ENCODE data around the gene PIP5K1B.
A peak's percentile ranks its signal among the peaks of the same experiment; 100 is the strongest.
"Not testable (repeated sequence)": the region's sequence is repeated elsewhere in the genome, so short reads cannot be mapped to it uniquely, and the experiment has no call there.

PIP5K1B gene

GRCh38 chr9:69030851-69031645 is 326.0 kb downstream of the PIP5K1B start:
- no peak for DNase-seq (ENCODE audit: low spot score)

GRCh38 chr9:69034071-69034470 is 329.0 kb downstream of the PIP5K1B start:
- no peak for DNase-seq (ENCODE audit: low spot score)

DNA sequence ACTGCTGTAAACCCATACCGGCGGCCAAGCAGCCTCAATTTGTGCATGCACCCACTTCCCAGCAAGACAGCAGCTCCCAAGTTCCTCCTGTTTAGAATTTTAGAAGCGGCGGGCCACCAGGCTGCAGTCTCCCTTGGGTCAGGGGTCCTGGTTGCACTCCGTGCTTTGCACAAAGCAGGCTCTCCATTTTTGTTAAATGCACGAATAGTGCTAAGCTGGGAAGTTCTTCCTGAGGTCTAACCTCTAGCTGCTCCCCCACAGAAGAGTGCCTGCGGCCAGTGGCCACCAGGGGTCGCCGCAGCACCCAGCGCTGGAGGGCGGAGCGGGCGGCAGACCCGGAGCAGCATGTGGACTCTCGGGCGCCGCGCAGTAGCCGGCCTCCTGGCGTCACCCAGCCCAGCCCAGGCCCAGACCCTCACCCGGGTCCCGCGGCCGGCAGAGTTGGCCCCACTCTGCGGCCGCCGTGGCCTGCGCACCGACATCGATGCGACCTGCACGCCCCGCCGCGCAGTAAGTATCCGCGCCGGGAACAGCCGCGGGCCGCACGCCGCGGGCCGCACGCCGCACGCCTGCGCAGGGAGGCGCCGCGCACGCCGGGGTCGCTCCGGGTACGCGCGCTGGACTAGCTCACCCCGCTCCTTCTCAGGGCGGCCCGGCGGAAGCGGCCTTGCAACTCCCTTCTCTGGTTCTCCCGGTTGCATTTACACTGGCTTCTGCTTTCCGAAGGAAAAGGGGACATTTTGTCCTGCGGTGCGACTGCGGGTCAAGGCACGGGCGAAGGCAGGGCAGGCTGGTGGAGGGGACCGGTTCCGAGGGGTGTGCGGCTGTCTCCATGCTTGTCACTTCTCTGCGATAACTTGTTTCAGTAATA is 330.6 kb downstream of the PIP5K1B start, which contains the start of gene FXN:
Gene FXN (plus strand): TSS at position 315 of the 871 bp plus-strand sequence. CDS start 31 bp downstream, at position 346.
- DNase-seq (ENCODE audit: low spot score) = peak; percentile 78

DNA sequence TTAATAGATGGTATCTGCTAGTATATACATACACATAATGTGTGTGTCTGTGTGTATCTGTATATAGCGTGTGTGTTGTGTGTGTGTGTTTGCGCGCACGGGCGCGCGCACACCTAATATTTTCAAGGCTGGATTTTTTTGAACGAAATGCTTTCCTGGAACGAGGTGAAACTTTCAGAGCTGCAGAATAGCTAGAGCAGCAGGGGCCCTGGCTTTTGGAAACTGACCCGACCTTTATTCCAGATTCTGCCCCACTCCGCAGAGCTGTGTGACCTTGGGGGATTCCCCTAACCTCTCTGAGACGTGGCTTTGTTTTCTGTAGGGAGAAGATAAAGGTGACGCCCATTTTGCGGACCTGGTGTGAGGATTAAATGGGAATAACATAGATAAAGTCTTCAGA is 331.3 kb downstream of the PIP5K1B start:
- DNase-seq (ENCODE audit: low spot score) = peak; percentile 13

DNA sequence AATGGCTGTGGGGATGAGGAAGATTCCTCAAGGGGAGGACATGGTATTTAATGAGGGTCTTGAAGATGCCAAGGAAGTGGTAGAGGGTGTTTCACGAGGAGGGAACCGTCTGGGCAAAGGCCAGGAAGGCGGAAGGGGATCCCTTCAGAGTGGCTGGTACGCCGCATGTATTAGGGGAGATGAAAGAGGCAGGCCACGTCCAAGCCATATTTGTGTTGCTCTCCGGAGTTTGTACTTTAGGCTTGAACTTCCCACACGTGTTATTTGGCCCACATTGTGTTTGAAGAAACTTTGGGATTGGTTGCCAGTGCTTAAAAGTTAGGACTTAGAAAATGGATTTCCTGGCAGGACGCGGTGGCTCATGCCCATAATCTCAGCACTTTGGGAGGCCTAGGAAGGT is 331.8 kb downstream of the PIP5K1B start:
- no peak for DNase-seq (ENCODE audit: low spot score)

DNA sequence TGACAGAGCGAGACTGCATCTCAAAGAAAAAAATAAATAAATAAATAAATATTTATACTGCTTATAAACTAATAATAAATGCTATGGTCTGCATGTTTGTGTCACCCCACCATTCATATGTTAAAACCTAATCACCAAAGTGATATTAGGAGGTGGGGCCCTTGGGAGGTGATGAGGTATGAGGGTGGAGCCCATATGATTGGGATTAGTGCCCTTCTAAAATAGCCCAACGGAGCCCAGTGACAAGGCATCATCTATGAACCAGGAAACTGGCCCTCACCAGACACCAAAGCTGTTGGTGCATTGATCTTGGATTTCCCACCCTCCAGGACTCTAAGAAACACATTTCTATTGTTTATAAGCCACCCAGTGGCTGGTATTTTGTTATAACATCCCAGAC is 335.6 kb downstream of the PIP5K1B start:
- DNase-seq (ENCODE audit: low spot score) = no peak

GRCh38 chr9:69044240-69045219 is 339.5 kb downstream of the PIP5K1B start:
- DNase-seq (ENCODE audit: low spot score) = no peak

DNA sequence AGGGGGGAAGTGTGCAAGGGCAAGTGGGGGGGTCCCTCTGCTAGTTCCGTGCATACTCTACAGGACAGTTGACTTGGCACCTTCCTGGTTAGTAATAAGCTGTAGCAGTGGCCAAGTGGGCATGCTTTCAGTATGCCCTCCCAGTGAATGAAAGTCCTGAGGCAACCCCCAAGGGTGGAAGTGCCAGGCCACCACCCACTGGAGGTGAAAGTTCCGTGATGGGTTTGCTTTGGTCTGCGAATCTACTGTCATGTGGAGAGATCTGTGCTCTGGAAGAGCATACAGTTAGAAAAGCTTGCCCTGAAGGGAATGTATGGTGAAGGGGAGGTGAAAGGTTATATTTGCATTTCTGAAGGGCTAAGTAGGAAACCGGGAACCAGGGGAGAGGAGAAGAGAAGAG is 340.8 kb downstream of the PIP5K1B start:
- DNase-seq (ENCODE audit: low spot score) = no peak

- no peak for DNase-seq (ENCODE audit: low spot score)
Measured at GRCh38 chr9:69046723-69047122, 341.7 kb downstream of the PIP5K1B start.

DNA sequence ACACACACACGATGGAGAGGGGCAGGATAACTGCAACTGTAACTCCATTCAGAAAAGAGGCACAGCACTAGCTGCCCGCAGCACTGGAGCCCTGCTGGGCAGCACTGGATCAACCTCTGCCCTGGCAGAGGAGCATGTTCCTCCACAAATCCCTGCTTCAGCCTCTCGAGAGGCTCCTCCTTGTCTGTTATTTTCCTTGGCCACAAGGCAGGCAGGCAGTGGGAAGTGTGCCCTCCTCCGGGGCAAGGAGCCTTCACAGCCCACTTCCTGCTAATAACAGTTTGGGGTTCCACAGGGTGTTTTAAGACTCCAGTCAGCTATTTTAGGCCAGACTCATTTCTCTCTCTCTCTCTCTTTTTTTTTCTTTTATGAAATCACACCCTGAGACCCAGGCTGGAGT is 342.3 kb downstream of the PIP5K1B start:
- DNase-seq (ENCODE audit: low spot score) = no peak

DNA sequence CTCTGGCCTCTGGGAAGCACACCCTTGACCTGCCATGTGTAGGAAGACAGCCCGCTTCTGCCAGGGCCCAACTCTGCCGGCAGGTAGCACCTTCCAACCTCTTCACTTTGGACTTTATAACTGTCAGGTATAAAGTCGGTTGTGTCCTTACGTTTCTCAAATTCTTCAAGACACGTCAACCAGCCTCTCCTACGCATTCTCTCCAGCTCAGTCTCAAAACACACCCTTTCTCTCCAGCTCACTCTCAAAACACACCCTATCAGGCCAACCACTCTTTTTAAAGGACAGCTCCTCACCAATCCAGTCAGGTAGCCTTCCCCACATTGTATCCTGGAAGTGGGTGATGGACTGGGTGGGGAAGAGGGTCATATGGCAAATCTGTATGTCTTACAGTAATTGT is 344.1 kb downstream of the PIP5K1B start:
- no peak for DNase-seq (ENCODE audit: low spot score)

DNA sequence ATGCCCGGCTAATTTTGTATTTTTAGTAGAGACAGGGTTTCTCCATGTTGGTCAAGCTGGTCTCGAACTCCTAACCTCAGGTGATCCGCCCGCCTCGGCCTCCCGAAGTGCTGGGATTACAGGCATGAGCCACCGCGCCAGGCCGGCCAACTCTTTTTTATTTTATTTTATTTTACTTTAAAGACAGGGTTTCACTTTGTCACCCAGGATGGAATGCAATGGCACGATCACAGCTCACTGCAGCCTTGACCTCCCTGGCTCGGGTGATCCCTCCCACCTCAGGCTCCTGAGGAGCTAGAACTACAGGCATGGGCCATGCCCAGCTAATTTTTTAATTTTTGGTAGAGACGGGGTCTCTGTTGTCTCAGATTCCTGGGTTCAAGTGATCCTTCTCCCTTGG is 345.9 kb downstream of the PIP5K1B start:
- not testable (repeated sequence) for DNase-seq (ENCODE audit: low spot score)

GRCh38 chr9:69054989-69055388 is 349.9 kb downstream of the PIP5K1B start:
- no peak for DNase-seq (ENCODE audit: low spot score)

DNA sequence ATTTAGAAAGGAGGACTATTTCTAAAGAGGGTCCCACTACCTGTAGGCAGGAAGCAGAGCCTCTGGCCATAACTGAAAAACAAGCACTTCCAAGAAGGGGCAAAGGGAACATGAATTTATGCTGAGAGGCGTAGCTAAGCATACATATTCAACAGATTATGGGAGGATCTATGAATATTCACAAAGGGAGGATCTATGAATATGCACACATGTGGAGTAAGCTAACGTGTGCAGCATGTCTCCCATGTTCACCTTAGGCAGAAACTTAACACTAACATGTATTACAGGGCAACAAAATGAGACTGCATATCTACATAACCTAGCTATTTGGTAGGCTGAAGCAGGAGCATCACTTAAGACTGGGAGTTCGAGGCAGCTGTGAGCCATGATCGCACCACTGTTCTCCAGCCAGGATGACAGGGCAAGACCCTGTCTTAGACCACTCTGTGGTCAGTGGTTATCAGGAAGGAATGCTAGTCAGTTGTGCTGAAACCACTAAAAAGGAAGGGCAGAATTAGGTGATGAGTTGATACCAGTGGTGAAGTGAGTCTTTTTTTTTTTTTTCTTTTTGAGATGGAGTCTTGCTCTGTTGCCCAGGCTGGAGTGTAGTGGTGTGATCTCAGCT is 351.3 kb downstream of the PIP5K1B start:
- no peak for DNase-seq (ENCODE audit: low spot score)

DNA sequence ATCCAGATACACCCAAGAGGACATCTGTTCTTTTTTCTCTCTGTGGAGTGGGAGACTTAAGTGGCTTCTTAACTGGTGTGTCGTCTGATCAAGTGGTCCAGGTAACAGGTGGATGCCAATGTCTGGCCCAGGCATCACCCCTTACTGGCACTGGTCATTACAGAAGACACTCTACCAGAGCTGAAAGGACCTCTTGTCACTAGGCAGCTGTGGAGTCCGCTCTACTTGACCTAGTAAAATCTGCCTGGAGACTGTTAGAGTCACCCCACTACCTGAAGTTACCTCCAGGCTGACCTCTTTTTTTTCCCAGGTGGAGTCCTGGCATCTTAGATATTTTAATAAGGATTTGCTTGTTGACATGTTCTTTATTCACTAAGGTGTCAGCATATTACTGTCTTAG is 353.1 kb downstream of the PIP5K1B start:
- DNase-seq (ENCODE audit: low spot score) = no peak
